ENCODE measurements around the gene MED27.

Gene MED27

DNA sequence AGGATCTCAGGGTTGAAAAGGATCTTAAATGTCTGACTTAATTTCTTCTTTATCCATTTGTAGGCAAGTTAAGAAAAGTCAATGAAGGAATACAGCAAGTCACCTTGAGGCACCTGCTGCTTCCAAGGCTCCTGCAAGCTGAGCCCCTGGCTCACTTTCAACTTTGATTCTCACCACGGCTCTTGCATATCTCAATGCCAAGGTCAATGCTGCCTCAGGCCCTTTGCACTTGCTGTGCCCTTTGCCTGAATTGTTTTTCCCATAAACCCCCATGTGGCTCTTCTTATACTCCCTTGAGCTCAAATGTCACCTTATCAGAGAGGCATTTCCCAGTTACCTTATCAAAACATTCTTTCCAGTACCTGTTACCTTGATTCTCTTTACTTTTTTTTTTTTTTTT is 195.4 kb downstream of the MED27 start:
- no peak for DNase-seq (ENCODE audit: low read depth, low spot score)

DNA sequence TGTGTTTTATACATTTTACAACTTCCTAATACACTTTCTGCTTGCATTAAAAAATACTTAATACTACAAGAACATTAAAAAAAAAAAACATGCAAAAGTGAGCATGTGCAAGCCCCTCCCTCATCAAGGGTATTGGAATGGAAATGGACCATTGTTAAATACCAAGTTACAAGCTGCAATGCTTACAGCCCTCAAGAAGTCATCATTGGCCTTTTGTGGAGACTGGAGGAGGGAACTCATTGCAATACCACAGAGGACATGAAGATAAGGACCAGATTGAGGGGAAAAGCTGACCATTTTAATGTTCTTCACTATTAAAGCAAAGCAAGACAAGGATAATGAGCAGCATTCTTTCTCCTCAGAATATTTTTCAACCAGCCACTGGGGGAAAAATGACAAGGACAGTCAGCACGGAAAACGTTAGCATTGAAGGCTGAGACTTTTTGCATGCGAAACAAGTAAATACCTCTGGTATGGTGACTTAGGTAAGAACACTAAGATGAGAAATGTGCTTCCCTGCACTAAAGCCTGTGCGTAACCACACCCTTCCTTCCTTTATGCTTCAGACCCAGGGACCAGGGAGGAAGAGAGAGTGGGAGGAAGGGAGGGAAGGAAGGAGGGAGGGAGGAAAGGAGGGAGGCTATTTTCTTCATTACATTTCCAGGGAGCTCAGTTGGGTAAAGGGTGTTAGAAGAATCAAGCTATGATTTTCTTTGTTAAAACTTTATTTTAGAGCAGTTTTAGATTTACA is 198.7 kb downstream of the MED27 start:
- DNase-seq (ENCODE audit: low read depth, low spot score), result no peak

GRCh38 chr9:131879911-131880290 is 199.8 kb downstream of the MED27 start:
- DNase-seq (ENCODE audit: low read depth, low spot score), result no peak

- no peak for DNase-seq (ENCODE audit: low read depth, low spot score)
These were observed 200.3 kb downstream of the MED27 start for GRCh38 chr9:131879181-131879910.

GRCh38 chr9:131876486-131876885 is 203.2 kb downstream of the MED27 start:
- no peak for DNase-seq (ENCODE audit: low read depth, low spot score)

DNA sequence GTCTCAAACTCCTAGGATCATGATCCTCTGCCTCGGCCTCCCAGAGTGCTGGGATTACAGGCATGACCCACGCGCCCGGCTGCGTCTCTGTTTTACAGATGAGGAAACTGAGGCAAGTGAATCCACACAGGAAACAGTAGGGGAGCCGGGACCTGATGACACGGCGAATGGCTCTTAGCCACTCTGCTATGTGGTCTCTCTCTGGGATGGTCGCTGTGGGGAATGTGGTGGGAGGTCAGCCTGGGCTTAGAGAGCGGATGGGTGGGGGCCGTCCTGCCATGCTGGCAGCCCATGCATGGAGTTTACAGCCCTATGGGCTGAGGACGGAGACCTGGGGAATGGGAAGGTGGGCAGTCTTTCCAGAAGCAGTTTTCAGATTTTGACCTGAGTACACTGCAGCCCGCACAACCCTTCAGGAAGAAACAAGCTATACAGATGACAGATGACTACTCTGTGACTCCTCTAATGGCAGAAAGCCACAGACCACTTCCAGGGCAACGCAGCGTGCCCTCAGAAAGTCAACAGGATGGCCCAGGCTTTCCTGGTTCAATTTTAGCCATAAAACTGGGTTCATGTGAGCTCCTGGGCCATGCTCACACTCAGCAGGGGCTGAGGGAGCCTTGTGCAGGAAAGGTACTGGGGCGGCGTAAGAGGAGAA is 203.7 kb downstream of the MED27 start:
- no peak for DNase-seq (ENCODE audit: low read depth, low spot score)

GRCh38 chr9:131874916-131875670 is 204.6 kb downstream of the MED27 start:
- DNase-seq (ENCODE audit: low read depth, low spot score), result no peak

DNA sequence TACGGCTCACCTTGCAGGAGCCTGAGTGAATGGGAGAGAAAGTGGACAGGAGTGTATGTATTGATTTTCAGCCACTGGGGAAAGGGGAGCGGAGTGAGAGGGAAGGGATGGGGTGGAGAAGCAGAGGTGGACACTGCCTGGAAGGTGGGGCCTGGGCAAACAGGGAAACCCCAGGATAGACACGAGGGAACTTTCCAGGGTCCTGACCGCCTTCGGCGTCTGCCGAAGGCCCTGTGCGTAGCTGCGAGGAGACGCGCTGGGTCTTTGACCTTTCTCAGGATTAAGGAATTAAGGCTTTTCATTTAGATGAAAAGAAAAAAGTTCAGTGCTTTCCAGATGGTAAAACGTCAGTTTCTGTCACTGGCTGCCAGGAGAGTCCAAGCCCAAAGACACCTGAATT is 205.2 kb downstream of the MED27 start:
- no peak for DNase-seq (ENCODE audit: low read depth, low spot score)

DNA sequence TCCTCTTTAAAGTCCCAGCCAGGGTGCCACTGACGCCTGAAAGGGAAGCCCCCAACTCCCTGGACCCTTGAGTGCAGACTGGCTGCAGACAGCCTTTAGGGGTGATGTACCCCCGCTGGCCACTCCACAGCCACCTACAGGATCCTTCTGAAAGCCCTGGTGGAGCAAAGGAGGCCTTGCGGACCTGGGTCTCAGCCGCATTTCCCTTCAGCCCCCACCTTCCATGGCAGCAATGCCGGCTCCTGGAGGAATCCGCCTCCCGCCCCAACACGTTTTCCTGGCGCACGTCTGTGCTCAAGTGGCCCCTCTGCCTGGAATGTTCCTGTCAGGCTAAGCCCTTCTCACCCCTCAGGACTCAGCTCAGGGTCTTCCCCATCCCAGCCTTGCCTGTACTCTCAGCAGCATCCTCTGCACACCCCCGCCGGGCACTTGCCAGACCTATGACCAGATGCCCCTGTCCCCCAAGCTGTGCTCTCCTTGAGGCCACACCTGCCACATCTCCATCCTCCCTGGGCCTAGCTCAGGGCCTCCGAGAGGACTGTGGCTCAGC is 205.7 kb downstream of the MED27 start:
- no peak for DNase-seq (ENCODE audit: low read depth, low spot score)

- no peak for DNase-seq (ENCODE audit: low read depth, low spot score)
These were observed 206.3 kb downstream of the MED27 start for GRCh38 chr9:131873335-131873734.

GRCh38 chr9:131872702-131873101 is 207.0 kb downstream of the MED27 start:
- no peak for DNase-seq (ENCODE audit: low read depth, low spot score)

DNA sequence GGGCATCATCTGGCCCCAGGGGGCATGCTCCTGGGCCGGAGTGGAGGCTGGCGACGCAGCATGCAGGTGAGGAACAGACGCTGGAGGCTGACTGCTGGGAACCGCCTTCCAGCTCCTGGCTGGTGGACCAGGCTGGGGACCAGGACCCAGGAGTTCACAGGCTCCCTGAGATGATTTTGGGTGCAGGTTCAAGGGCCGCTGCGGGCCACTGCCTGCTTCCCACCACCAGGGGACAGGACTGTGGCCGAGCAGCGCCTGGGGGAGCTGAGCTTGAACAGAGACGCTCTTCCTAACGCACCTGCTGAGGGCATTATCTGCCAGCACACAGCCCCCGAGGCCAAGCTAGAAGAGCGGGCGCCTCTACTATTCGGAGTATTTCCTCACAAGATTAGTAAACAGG is 207.7 kb downstream of the MED27 start:
- no peak for DNase-seq (ENCODE audit: low read depth, low spot score)

DNA sequence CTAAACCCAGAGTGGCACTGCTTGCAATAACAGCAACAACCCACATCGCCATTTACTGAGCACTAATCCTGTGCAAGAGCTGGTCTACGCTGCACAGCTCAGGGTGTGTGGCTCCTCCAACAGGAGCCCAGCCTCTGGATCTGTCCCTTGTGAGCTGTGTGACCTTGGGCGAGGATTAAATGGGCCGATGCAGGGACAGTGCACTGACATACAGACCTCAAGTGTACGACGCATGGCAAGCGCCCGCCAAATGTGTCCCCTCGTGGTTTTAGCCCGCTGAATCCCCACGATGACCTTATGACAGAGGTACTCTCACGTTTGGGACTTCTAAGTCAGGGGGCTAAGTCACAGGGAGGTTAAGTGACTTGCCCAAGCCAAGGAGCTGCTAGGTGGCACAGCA is 209.5 kb downstream of the MED27 start:
- DNase-seq (ENCODE audit: low read depth, low spot score), result no peak

- DNase-seq (ENCODE audit: low read depth, low spot score), result no peak
These were observed 210.3 kb downstream of the MED27 start for GRCh38 chr9:131869348-131869747.

DNA sequence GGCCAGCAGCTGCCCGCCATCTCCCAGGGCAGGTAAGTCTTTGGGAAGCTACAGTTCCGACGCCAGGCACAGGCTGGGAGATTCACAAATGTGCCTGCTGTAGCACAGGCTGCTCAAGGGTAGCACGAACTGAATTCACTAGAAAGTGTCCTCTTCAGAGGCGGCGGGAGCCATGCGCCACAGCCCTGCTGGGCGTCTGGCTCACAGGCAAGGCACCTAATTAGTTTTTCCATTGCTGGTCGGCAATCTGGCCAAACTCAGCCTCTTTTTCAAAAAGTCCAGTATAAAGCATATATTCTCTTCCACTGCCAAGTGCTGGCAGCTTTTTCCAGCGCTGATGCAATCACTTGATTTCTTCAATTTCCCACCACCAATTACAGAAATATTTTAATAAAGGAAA is 210.9 kb downstream of the MED27 start:
- no peak for DNase-seq (ENCODE audit: low read depth, low spot score)

DNA sequence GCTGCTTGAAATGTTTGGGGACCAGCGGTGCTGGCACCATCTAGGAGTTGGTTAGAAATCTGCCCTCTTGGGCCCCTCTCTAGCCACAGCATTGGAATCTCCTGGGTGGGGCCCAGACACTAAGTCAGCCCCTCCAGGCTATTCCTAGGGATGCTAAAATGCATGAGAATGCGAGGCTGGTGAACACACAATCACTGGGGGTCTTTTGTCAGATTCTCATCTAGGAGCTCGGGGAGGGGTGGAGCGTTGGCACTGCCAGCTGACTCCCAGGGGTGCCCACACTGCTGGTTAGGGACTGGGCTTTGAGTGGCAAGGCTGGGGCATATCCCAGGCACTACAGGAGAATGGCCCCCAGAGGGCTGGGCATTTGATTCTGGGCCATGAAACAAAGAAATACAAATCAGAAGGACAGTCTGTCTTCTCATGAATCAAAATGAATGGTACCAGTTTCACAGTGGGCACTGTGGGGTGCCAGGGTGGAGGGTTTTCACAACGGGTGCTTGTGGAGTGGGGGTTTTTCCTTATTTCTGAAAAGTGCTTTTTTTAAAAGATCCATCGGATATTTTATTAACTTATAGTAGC is 212.0 kb downstream of the MED27 start:
- DNase-seq (ENCODE audit: low read depth, low spot score), result no peak

DNA sequence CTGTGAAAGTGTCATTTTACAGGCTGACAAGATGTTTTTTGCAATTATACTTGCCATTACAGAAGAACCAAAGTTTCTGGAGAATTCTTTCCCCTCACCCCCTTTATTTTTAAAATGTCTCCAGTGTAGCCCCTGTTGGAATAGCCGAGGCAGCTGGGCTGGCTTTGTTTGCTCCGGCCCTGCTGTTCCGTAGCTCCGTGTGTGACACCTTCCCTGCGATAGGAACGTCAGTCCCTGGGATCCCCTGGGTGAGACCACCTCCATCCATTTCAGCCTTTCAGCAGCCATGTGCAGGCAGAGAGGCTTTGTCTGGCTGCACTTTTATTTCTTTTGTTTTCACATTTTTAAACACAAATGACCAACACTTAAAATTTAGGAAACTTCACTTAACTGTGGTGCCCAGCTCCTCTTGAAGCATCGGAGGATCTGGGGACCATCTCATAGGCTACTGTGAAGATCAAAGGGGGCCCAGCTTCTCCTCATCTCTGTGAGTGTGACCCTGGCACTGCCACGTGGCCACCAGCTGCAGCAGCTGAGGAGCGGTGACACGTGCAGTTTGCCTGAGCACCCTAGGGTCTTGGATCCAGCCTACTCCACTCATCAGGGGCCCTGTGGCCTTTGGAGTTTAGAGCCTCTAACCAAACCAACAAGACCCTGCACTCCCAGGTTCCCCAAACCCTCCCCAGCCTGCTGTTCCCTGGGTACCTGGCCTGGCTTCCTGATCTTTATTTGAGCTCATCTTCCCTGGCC is 214.0 kb downstream of the MED27 start:
- no peak for DNase-seq (ENCODE audit: low read depth, low spot score)

GRCh38 chr9:131864531-131864930 is 215.1 kb downstream of the MED27 start:
- DNase-seq (ENCODE audit: low read depth, low spot score), result no peak

GRCh38 chr9:131863306-131863896 is 216.3 kb downstream of the MED27 start:
- DNase-seq (ENCODE audit: low read depth, low spot score), result no peak

DNA sequence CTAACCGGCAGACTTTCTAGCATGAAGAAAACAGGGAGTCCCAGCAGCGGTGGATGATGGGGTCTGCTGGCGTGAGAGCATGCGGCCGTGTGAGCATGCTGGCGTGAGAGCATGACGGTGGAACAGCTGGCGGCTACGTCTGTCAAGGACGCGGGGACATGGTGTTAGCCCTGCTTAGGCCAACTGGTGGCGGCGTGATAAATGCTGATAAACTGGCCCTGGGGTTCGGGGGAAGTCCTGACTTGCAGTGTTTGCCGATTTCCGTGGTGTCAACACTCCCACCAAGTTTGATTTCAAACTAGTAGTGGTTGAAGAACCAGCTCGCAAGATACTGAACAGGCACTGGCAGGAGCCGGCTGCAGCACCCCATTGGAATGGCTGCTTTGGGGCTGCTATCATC is 217.4 kb downstream of the MED27 start:
- no peak for DNase-seq (ENCODE audit: low read depth, low spot score)

All from iPS DF 19.7 (cell line).